HEK293 (cell line): ENCODE results near the gene PLCB1.

Source experiments
- OVOL3 ChIP-seq: fragments of 450-650 bp; formaldehyde crosslinking; IDR thresholded peaks from 2 replicates; pipeline ENCODE4 v1.5.1; 2016; ENCODE audit warnings: missing biosample characterization, missing genetic modification characterization
- SP3 ChIP-seq: fragments of 450-650 bp; formaldehyde crosslinking; IDR thresholded peaks from 2 replicates; pipeline ENCODE4 v1.5.1; 2016; ENCODE audit warnings: missing biosample characterization, missing genetic modification characterization
- ZNF121 ChIP-seq: fragments of 450-650 bp; formaldehyde crosslinking; IDR thresholded peaks from 2 replicates; pipeline ENCODE4 v1.5.1; 2016; ENCODE audit warnings: missing biosample characterization, missing genetic modification characterization
- ZNF23 ChIP-seq: fragments of 450-650 bp; formaldehyde crosslinking; IDR thresholded peaks from 2 replicates; pipeline ENCODE4 v1.5.1; 2016; ENCODE audit warnings: missing biosample characterization, missing genetic modification characterization, borderline replicate concordance
- ZNF292 ChIP-seq: fragments of 450-650 bp; formaldehyde crosslinking; IDR thresholded peaks from 2 replicates; pipeline ENCODE4 v1.5.1; 2016; ENCODE audit warnings: low read depth, missing biosample characterization, missing genetic modification characterization, borderline replicate concordance
- ZNF670 ChIP-seq: fragments of 450-650 bp; formaldehyde crosslinking; IDR thresholded peaks from 2 replicates; pipeline ENCODE4 v1.5.1; 2016; ENCODE audit warnings: missing biosample characterization, missing genetic modification characterization, low read depth
- TF ChIP-seq, protein P1 (sequence below): fragments of 450-650 bp; formaldehyde crosslinking; IDR thresholded peaks from 2 replicates; pipeline ENCODE4 v1.5.1; 2016; ENCODE audit warnings: missing biosample characterization, missing genetic modification characterization
- TF ChIP-seq, protein P2 (sequence below): fragments of 450-650 bp; formaldehyde crosslinking; IDR thresholded peaks from 2 replicates; pipeline ENCODE4 v1.5.1; 2016; ENCODE audit warnings: missing biosample characterization, missing genetic modification characterization
- TF ChIP-seq, protein P3 (sequence below): IDR thresholded peaks from 2 replicates; pipeline ENCODE4 v1.6.1; 2011; ENCODE audit warnings: mild to moderate bottlenecking, low read depth, low read length, borderline replicate concordance

DNA sequence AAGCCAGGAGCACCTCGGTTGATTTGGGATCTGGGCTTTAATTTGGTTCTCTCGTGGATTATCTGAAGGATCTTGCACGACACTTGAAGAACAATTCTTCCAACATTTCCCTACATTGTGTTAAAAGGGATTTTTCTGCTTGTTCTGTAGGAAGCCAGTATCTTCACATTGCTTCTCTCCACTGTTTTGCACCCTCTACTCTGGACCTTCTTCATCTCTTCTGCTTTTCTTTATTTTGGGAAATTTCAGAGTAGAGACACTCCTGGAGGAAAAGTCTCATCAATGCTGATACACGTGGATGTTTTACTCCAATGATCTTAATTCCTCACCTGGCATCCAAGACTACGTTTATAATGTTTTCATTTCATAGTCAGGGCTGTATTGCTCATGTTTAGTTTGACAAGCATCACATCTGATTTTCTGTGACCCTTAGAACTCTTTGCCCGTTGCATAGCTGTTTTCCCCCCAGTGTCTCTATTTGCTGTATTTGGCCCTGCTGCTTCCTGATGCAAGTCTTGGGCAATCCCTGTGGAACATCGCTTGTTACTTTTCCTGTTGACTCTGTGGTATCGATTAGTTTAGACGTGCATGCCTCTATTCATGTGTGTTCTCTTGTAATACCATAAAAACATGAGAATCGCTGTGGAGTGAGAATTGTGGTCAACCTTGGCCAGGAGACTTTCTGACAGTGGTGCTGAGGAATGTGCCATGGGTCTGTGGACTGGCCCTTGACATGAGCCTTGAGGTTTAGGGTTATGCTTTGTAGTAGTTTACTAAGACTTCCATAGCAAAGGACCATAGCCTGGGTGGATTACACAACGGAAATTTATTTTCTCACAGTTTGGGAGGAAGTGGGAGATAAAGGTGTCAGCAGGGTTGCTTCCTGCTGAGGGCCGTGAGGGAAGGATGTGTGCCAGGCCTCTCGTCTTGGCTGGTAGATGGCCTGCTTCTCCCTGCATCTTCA, 12.5 kb downstream of the PLCB1 start:
- TF ChIP-seq, protein P1, sequence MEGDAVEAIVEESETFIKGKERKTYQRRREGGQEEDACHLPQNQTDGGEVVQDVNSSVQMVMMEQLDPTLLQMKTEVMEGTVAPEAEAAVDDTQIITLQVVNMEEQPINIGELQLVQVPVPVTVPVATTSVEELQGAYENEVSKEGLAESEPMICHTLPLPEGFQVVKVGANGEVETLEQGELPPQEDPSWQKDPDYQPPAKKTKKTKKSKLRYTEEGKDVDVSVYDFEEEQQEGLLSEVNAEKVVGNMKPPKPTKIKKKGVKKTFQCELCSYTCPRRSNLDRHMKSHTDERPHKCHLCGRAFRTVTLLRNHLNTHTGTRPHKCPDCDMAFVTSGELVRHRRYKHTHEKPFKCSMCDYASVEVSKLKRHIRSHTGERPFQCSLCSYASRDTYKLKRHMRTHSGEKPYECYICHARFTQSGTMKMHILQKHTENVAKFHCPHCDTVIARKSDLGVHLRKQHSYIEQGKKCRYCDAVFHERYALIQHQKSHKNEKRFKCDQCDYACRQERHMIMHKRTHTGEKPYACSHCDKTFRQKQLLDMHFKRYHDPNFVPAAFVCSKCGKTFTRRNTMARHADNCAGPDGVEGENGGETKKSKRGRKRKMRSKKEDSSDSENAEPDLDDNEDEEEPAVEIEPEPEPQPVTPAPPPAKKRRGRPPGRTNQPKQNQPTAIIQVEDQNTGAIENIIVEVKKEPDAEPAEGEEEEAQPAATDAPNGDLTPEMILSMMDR (tag by site-specific recombination), result no peak
- TF ChIP-seq, protein P2, sequence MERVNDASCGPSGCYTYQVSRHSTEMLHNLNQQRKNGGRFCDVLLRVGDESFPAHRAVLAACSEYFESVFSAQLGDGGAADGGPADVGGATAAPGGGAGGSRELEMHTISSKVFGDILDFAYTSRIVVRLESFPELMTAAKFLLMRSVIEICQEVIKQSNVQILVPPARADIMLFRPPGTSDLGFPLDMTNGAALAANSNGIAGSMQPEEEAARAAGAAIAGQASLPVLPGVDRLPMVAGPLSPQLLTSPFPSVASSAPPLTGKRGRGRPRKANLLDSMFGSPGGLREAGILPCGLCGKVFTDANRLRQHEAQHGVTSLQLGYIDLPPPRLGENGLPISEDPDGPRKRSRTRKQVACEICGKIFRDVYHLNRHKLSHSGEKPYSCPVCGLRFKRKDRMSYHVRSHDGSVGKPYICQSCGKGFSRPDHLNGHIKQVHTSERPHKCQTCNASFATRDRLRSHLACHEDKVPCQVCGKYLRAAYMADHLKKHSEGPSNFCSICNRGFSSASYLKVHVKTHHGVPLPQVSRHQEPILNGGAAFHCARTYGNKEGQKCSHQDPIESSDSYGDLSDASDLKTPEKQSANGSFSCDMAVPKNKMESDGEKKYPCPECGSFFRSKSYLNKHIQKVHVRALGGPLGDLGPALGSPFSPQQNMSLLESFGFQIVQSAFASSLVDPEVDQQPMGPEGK (tag by site-specific recombination), result no peak
- no peak for TF ChIP-seq ZNF121 (tag by site-specific recombination)
- no peak for TF ChIP-seq OVOL3
- TF ChIP-seq ZNF292 (tag by site-specific recombination), result no peak
- no peak for TF ChIP-seq ZNF23 (tag by site-specific recombination)
- TF ChIP-seq ZNF670 (tag by site-specific recombination), result no peak
- no peak for TF ChIP-seq SP3 (tag by site-specific recombination)
- TF ChIP-seq, protein P3, sequence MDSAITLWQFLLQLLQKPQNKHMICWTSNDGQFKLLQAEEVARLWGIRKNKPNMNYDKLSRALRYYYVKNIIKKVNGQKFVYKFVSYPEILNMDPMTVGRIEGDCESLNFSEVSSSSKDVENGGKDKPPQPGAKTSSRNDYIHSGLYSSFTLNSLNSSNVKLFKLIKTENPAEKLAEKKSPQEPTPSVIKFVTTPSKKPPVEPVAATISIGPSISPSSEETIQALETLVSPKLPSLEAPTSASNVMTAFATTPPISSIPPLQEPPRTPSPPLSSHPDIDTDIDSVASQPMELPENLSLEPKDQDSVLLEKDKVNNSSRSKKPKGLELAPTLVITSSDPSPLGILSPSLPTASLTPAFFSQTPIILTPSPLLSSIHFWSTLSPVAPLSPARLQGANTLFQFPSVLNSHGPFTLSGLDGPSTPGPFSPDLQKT, result no peak
